HTR-8/SVneo (cell line): ENCODE measurements around the gene RGL3.
A peak's percentile ranks its signal among the peaks of the same experiment; 100 is the strongest.
"Not testable (repeated sequence)": the region's sequence is repeated elsewhere in the genome, so short reads cannot be mapped to it uniquely, and the experiment has no call there.

ENCODE experiments used
- DNase-seq: peaks from one replicate; pipeline ENCODE4 v3.0.0; 2011; ENCODE audit warnings: low spot score, mixed read lengths; ENCODE audit not compliant: insufficient read length
- FAIRE-seq: peaks from 2 replicates; lab custom pipeline; 2011; peaks lifted over from hg19 to GRCh38; lab: Jason Lieb, UNC

Gene RGL3

DNA sequence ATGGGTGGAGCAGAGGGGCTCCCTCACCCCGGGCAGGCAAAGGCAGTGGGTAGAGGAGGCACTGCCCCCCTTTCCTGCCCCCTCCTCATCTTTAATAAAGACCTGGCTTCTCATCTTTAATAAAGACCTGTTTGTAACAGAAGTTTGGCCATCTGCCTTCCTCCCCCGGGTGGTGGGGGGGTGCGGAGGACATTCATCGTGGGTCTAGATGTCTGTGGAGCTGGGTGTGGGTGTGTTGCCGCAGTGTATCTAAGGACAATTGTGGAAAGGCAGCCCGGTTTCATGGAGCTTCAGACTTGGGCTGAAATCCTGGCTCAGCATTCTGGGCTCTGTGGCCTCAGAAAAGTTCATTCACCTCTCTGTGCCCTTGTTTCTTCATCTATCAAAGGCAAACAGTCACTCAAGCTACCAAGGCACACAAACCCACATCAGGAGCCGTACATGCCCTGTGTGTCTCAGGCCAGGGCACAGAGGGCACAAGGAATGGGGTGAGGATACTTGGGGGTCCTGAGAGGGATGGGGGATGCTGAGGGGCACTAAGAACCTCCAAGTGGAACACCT lies 53.5 kb downstream of the RGL3 start:
- no peak for FAIRE-seq
- DNase-seq: no peak

DNA sequence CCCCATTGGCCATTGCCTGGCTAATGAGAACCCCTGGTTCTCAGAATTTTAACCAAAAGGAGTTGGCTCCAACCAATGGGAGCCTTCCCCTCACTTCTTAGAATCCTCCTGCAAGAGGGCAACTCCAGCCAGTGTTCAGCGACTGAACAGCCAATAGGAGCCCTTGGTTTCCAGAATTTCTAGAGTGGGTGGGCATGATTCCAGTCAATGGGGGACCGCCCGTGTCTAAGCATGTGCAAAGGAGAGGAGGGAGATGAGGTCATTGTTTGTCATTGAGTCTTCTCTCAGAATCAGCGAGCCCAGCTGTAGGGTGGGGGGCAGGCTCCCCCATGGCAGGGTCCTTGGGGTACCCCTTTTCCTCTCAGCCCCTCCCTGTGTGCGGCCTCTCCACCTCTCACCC lies 54.2 kb downstream of the RGL3 start:
- FAIRE-seq (no peak), DNase-seq (no peak)

DNA sequence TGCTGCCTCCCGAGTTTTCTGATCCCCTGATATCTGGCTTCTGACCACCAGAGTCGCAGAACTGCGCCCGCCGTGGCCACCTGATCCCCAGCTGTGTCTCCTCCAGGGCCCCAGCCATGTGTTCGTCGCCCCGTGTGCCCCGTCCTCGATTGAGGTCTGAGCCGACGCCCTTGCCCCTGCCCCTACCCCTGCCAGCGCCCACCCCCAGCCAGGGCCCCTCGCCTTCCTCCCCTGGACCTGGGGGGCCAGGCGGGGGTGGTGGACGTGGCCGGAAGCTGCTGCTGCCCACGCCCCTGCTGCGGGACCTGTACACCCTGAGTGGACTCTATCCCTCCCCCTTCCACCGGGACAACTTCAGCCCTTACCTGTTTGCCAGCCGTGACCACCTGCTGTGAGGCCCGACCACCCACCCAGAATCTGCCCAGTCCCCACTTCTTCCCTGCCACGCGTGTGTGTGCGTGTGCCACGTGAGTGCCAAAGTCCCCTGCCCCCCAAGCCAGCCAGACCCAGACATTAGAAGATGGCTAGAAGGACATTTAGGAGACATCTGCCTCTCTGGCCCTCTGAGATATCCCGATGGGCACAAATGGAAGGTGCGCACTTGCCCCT lies 54.7 kb downstream of the RGL3 start:
- FAIRE-seq (no peak), DNase-seq (no peak)

- DNase-seq (no peak), FAIRE-seq (no peak)
Measured at GRCh38 chr19:11363881-11364280, 55.2 kb downstream of the RGL3 start.

DNA sequence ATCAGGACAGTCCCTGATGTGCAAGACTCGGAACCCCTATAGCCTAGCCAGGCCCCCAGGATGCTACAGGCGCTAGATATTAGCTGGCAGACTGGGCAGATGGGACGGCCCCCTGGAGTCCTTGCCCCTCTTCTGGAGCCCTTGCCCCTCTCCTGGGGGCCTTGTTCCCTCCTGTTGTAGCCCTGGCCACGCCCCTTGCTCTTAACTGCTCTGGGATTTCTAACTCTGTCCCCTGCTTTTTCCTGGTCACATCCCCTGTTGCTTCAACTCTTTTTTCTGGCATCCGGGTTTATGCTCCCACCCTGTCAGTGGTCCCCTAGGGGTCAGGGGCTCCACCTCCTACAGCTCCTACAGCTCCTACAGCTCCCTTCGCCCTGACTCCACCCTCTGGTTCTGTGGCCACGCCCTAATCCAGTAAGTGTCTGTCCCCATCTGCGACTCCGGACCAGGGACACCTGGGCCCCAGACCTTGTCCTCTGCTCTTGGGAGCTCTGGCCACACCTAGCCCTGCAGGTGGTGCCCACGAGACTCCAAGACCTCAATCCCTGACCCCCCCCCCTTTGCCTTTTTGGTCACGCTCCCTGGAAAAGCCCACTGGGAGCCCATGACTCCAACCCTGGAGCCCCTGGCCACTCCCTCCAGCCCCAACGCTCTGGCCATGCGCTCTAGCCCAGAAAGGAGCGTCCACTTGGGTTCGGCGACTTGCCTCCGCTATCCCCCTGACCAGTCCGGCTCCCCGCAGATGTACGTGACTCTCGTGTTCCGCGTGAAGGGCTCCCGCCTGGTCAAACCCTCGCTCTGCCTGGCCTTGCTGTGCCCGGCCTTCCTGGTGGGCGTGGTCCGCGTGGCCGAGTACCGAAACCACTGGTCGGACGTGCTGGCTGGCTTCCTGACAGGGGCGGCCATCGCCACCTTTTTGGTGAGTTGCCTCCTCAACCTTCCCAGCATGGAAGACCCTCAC lies 57.1 kb downstream of the RGL3 start:
- FAIRE-seq (peak; percentile 13), DNase-seq (no peak)

GRCh38 chr19:11361037-11361770 lies 57.9 kb downstream of the RGL3 start:
- no peak for FAIRE-seq
- DNase-seq: no peak

GRCh38 chr19:11359421-11359820 lies 59.7 kb downstream of the RGL3 start:
- FAIRE-seq: no peak
- DNase-seq: no peak

GRCh38 chr19:11356676-11357550 lies 62.2 kb downstream of the RGL3 start:
- DNase-seq (no peak), FAIRE-seq (no peak)

DNA sequence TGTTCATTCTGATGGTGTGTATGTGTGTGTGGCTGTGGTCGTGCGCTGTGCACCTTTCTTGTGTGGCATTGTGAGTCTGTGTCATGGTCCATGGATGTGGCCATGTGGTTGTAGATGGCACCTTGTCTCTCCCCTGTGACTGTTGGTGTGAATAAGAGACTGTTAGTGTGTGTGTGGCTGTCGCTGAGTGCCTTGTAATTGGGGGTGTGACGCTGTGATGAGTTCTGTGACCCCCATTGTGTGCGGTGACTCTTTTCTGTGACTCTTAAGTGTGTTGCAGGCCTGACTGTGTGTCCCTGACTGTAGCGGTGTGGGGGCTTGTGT lies 63.1 kb downstream of the RGL3 start:
- FAIRE-seq: no peak
- no peak for DNase-seq

- DNase-seq: peak; percentile 83
- peak; percentile 95 for FAIRE-seq
Measured at GRCh38 chr19:11355160-11356073, 63.7 kb downstream of the RGL3 start, which contains the start of gene PLPPR2. Gene PLPPR2 (plus strand): TSS chr19:11355432. CDS start chr19:11357674, 2,242 bp downstream.

GRCh38 chr19:11354102-11354501 lies 65.0 kb downstream of the RGL3 start:
- not testable (repeated sequence) for DNase-seq, FAIRE-seq

DNA sequence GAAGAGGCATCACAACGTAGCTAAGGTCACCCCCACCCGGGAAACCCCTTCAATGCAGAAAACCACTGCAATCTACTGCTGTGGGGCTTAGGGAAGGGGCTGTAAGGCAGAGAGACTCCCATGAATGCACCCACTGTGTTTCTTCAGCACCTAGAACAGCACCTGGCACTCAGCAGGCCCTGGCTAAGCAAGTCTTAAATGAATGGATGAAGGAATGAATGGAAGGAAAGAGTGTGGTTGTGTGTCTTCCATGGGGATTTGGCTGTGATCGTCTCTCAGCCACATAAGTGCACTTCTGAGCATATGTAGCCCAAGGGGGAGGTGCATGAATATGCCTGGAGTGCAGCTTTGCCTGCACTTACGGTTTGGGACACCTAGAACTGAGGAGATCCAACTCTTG lies 69.9 kb downstream of the RGL3 start:
- FAIRE-seq (no peak), DNase-seq (no peak)

DNA sequence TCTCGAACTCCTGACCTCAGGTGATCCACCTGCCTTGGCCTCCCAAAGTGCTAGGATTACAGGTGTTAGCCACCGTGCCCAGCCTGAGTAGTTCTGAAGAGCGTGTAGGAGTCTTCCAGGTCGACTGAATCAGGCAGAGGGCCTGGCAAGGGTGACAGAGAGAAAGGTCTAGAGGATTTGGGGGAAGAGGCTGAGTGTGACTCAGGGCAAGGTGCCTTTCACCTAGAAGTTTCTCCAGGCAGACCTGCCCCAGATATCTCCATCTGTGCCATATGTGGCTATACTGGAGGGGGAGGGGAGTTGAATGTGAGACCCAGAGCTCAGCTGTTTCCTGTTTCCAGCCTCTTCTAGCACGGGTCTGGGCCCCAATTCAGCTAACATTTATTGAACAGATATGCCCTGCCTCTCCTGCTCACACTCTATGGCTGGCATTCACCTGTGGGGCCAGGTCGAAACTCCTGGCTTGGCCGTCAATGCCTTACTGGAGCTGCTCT lies 71.5 kb downstream of the RGL3 start:
- FAIRE-seq (no peak), DNase-seq (no peak)

GRCh38 chr19:11346104-11346940 lies 72.8 kb downstream of the RGL3 start, which contains the start of the genes CCDC159 and TMEM205:
Gene CCDC159 (plus strand): TSS chr19:11346519. CDS start chr19:11346607, 88 bp downstream.
Gene TMEM205 (minus strand): TSS chr19:11346268. CDS start chr19:11345619, 649 bp downstream.
- DNase-seq: peak; percentile 98
- FAIRE-seq: peak; percentile 92

- FAIRE-seq: peak; percentile 28
- DNase-seq: no peak
Measured at GRCh38 chr19:11345122-11345803, 73.9 kb downstream of the RGL3 start.
